Upper lobe of left lung (tissue), 6 donors: ENCODE results near the gene TLX3. TPM values are rescaled to one million over a fixed set of nuclear protein-coding genes. Genes with fewer than 3 reads are reported as not detected.

ENCODE experiments used
- ATAC-seq, 2 donors: fragments of 200-7000 bp; cut with Tn5 transposase; one replicate each; pipeline ENCODE4 v1.9.1; 2022; ENCODE audit warnings: mild to moderate bottlenecking in 2 of 2, moderate library complexity in 2 of 2; ENCODE audit not compliant: low FRiP score in 2 of 2
- DNase-seq, 2 donors: peaks; one replicate each; pipeline ENCODE4 v3.0.0-alpha.2; 2019 to 2020
- H3K27ac ChIP-seq, 4 donors: fragments of 200-600 bp; sonication (generic); one replicate each; pipeline ENCODE4 v1.5.1; 2016 to 2019
- H3K27me3 ChIP-seq, 4 donors: fragments of 200-600 bp; sonication (generic); one replicate each; pipeline ENCODE4 v1.5.1; 2017 to 2019
- H3K36me3 ChIP-seq, 4 donors: fragments of 200-600 bp; sonication (generic); one replicate each; pipeline ENCODE4 v1.5.1; 2016 to 2019
- H3K4me1 ChIP-seq, 4 donors: fragments of 200-600 bp; sonication (generic); one replicate each; pipeline ENCODE4 v1.5.1; 2018 to 2019
- H3K4me3 ChIP-seq, 4 donors: fragments of 200-600 bp; sonication (generic); one replicate each; pipeline ENCODE4 v1.5.1; 2017 to 2019; ENCODE audit warnings: mild to moderate bottlenecking in 2 of 4, moderate library complexity in 1 of 4
- H3K9me3 ChIP-seq, 4 donors: fragments of 200-600 bp; sonication (generic); one replicate each; pipeline ENCODE4 v1.5.1; 2018 to 2019
- CTCF ChIP-seq, 6 experiments: fragments of 450-650 bp in 4 of 6; fragments of 200-600 bp in 2 of 6; sonication (generic) in 2 of 6; IDR thresholded peaks; one replicate each; pipeline ENCODE4 v1.5.1; 2016 to 2019; ENCODE audit warnings: antibody characterized with exemption in 6 of 6
- EP300 ChIP-seq, 4 donors: sonication (generic); formaldehyde crosslinking; IDR thresholded peaks; one replicate each; pipeline ENCODE4 v1.5.1; 2017; ENCODE audit warnings: antibody characterized with exemption in 4 of 4, control low read depth in 2 of 4
- POLR2A ChIP-seq, 4 donors: fragments of 450-650 bp; IDR thresholded peaks; one replicate each; pipeline ENCODE4 v1.5.1; 2016 to 2017; ENCODE audit warnings: antibody characterized with exemption in 4 of 4, mild to moderate bottlenecking in 2 of 4
- POLR2AphosphoS5 ChIP-seq, 2 donors: sonication (generic); formaldehyde crosslinking; IDR thresholded peaks; one replicate each; pipeline ENCODE4 v1.5.1; 2017; ENCODE audit warnings: antibody characterized with exemption in 2 of 2
- WGBS, 2 donors: methylation state at CpG; one replicate each; pipeline ENCODE4 v1.1.5; 2017 to 2018; 5-methylcytosine and 5-hydroxymethylcytosine counted together
- total RNA-seq, 6 donors: library from RNA; depleted of rRNA in 4 of 6; stranded (reverse); fragments of >200 nt in 4 of 6; gene quantifications; one replicate each; pipeline versions ENCODE4 v1.1.0 to v1.2.1, GENCODE V29; 2016 to 2021
- donor health status: DM: no; HTN: no; CAD: no; lungs with moderate emphysema.
- donor health status: DM: no; HTN: yes; CAD: no; lungs with severe emphysema.

TLX3 gene
- total RNA-seq, 6 donors from 2014 or later, result not detected

GRCh38 chr5:171316258-171317121 is 7.4 kb downstream of the TLX3 start:
- no peak overlapping the region for H3K4me3 ChIP-seq
- TF ChIP-seq POLR2AphosphoS5 (IDR thresholded peaks at IDR 0.05) (no peak), EP300 (IDR thresholded peaks at IDR 0.05) (no peak), CTCF (IDR thresholded peaks at IDR 0.05) (no peak), POLR2A (IDR thresholded peaks at IDR 0.05) (no peak)
- no peak overlapping the region for H3K27ac ChIP-seq
- no peaks in the 10 kb centered on the region for H3K36me3 ChIP-seq
- no peaks in the 10 kb centered on the region for H3K9me3 ChIP-seq
- DNase-seq (peak in 1 of 2 donors; percentile 81), ATAC-seq (no peak)
- 2 to 7% methylated on average over 10 to 61 of the region's 66 CpGs for WGBS, 2 donors
- peaks cover 0 to 72% (median 43%) of the 10 kb centered on the region in 4 donors for H3K27me3 ChIP-seq
- H3K4me1 ChIP-seq, result peaks cover 36 to 52% (median 46%) of the 10 kb centered on the region in 4 donors

DNA sequence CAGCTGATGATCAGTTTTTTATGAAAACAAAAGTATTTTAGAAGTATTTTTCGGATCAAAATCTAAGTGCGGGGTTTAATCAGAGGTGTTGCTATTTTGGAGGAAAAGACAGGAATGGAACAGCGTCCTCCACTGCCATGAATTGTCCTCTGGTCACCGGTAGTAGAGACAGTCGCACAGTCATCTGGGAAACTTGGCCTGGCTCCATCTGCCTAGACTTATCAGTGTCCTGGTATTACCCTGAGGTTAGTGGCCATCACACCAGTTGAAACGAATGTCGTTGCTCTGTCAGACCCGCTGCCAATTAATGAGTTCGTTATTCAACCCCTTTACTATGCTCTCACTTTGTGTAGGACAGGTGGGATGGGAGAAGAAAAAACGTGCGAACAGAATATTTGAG is 8.2 kb downstream of the TLX3 start:
- DNase-seq, result no peak
- H3K27me3 ChIP-seq, result peaks cover 0 to 64% (median 37%) of the 10 kb centered on the region in 4 donors
- H3K9me3 ChIP-seq, result no peaks in the 10 kb centered on the region
- no peak overlapping the region for H3K27ac ChIP-seq
- peaks cover 28 to 44% (median 38%) of the 10 kb centered on the region in 4 donors for H3K4me1 ChIP-seq
- H3K36me3 ChIP-seq, result no peaks in the 10 kb centered on the region
- H3K4me3 ChIP-seq, result no peak overlapping the region
- TF ChIP-seq POLR2A (IDR thresholded peaks at IDR 0.05) (no peak), EP300 (IDR thresholded peaks at IDR 0.05) (no peak), CTCF (IDR thresholded peaks at IDR 0.05) (no peak), POLR2AphosphoS5 (IDR thresholded peaks at IDR 0.05) (no peak)
- 11 to 17% methylated on average over 11 of the region's 11 CpGs for WGBS, 2 donors
- no peak for ATAC-seq

DNA sequence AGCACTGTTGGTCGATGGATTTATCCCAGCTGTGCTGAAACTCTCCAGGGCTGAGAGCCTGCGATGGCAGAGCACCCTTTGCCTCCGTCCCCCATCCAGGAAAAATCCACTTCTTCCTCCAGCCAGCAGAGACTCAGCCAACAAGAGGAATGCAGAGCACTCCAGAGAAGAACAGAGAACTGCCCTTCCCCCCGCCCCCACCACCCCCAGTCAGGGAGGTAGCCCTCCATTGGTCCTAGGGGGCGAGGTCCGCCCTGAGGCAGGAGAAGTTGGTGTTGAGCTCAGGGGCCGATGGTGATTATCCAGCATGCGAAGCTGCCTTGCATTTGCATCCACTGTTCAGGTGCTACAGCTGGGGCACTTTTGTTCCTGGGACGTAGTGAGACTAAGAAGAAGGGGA is 9.0 kb downstream of the TLX3 start:
- H3K27ac ChIP-seq, result no peak overlapping the region
- H3K4me3 ChIP-seq, result no peak overlapping the region
- WGBS, 2 donors, result 5 to 13% methylated on average over 4 to 9 of the region's 9 CpGs
- H3K4me1 ChIP-seq, result peaks cover 24 to 36% (median 30%) of the 10 kb centered on the region in 4 donors
- H3K36me3 ChIP-seq, result no peaks in the 10 kb centered on the region
- H3K9me3 ChIP-seq, result no peaks in the 10 kb centered on the region
- ATAC-seq, result no peak
- TF ChIP-seq POLR2A (IDR thresholded peaks at IDR 0.05), result no peak
- no peak for TF ChIP-seq POLR2AphosphoS5 (IDR thresholded peaks at IDR 0.05)
- TF ChIP-seq EP300 (IDR thresholded peaks at IDR 0.05), result no peak
- TF ChIP-seq CTCF (IDR thresholded peaks at IDR 0.05), result no peak
- peaks cover 0 to 56% (median 31%) of the 10 kb centered on the region in 4 donors for H3K27me3 ChIP-seq
- peak in 1 of 2 donors; percentile 2 for DNase-seq

DNA sequence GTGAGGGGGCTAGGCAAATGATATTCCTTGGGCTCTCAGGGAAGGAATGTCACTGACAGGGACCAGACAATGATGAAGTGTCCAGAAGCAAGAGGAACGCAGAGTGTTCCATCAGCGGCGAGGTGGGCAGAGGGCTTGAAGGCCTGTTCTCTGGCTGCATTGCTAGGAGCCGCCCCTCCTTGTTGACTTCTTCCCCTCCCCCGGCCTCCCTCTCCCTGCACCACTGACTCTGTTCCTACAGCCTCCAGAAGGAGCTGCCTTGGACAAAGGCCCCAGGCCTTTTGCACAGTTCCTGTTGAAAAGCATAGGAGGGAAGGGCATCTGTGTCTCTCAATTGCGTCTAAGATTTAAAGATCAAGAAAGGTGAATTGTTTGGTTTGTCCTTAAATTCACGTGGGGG is 12.4 kb downstream of the TLX3 start:
- H3K36me3 ChIP-seq, result no peaks in the 10 kb centered on the region
- 82 to 85% methylated on average over 7 of the region's 7 CpGs for whole genome bisulfite sequencing, 2 donors
- no peaks in the 10 kb centered on the region for H3K9me3 ChIP-seq
- H3K27me3 ChIP-seq, result peaks cover 0 to 26% (median 11%) of the 10 kb centered on the region in 4 donors
- no peak for ATAC-seq
- no peak overlapping the region for H3K27ac ChIP-seq
- no peak overlapping the region for H3K4me3 ChIP-seq
- TF ChIP-seq POLR2A (IDR thresholded peaks at IDR 0.05) (no peak), EP300 (IDR thresholded peaks at IDR 0.05) (no peak), CTCF (IDR thresholded peaks at IDR 0.05) (no peak), POLR2AphosphoS5 (IDR thresholded peaks at IDR 0.05) (no peak)
- no peak for DNase-seq
- peaks cover 5 to 10% (median 7%) of the 10 kb centered on the region in 4 donors for H3K4me1 ChIP-seq
